ENCODE results near the gene TRNT1.

TRNT1 gene

GRCh38 chr3:3126477-3127431 is at the start of gene TRNT1:
TSS of gene TRNT1 (plus strand) at chr3:3126940. CDS start at chr3:3129041, 2,101 bp downstream.
- DNase-seq (ENCODE audit: low read depth in 1 of 2, low spot score in 1 of 2) = peak; percentile 90 to 95

GRCh38 chr3:3080309-3080708 is 46.4 kb upstream of the TRNT1 start:
- DNase-seq (ENCODE audit: low read depth in 1 of 2, low spot score in 1 of 2) = no peak

GRCh38 chr3:3081381-3082233 is 45.1 kb upstream of the TRNT1 start:
- no peak for DNase-seq (ENCODE audit: low read depth in 1 of 2, low spot score in 1 of 2)

GRCh38 chr3:3082234-3082924 is 44.4 kb upstream of the TRNT1 start:
- DNase-seq (ENCODE audit: low read depth in 1 of 2, low spot score in 1 of 2) = no peak

GRCh38 chr3:3084890-3085289 is 41.9 kb upstream of the TRNT1 start:
- no peak for DNase-seq (ENCODE audit: low read depth in 1 of 2, low spot score in 1 of 2)

GRCh38 chr3:3085782-3086181 is 41.0 kb upstream of the TRNT1 start:
- no peak for DNase-seq (ENCODE audit: low read depth in 1 of 2, low spot score in 1 of 2)

GRCh38 chr3:3086239-3086638 is 40.5 kb upstream of the TRNT1 start:
- no peak for DNase-seq (ENCODE audit: low read depth in 1 of 2, low spot score in 1 of 2)

- DNase-seq (ENCODE audit: low read depth in 1 of 2, low spot score in 1 of 2) = no peak
Measured at GRCh38 chr3:3087279-3087678, 39.5 kb upstream of the TRNT1 start.

GRCh38 chr3:3087716-3088465 is 38.8 kb upstream of the TRNT1 start:
- no peak for DNase-seq (ENCODE audit: low read depth in 1 of 2, low spot score in 1 of 2)

- no peak for DNase-seq (ENCODE audit: low read depth in 1 of 2, low spot score in 1 of 2)
Measured at GRCh38 chr3:3089017-3089416, 37.7 kb upstream of the TRNT1 start.

- no peak for DNase-seq (ENCODE audit: low read depth in 1 of 2, low spot score in 1 of 2)
Measured at GRCh38 chr3:3097958-3098357, 28.8 kb upstream of the TRNT1 start.

GRCh38 chr3:3101660-3102458 is 24.9 kb upstream of the TRNT1 start:
- no peak for DNase-seq (ENCODE audit: low read depth in 1 of 2, low spot score in 1 of 2)

GRCh38 chr3:3102751-3103150 is 24.0 kb upstream of the TRNT1 start:
- no peak for DNase-seq (ENCODE audit: low read depth in 1 of 2, low spot score in 1 of 2)

GRCh38 chr3:3105246-3105645 is 21.5 kb upstream of the TRNT1 start:
- DNase-seq (ENCODE audit: low read depth in 1 of 2, low spot score in 1 of 2) = no peak

- DNase-seq (ENCODE audit: low read depth in 1 of 2, low spot score in 1 of 2) = no peak
Measured at GRCh38 chr3:3105815-3106214, 20.9 kb upstream of the TRNT1 start.

GRCh38 chr3:3107181-3107580 is 19.6 kb upstream of the TRNT1 start:
- DNase-seq (ENCODE audit: low read depth in 1 of 2, low spot score in 1 of 2) = no peak

GRCh38 chr3:3107858-3108257 is 18.9 kb upstream of the TRNT1 start:
- no peak for DNase-seq (ENCODE audit: low read depth in 1 of 2, low spot score in 1 of 2)

- DNase-seq (ENCODE audit: low read depth in 1 of 2, low spot score in 1 of 2) = no peak
Measured at GRCh38 chr3:3109407-3110298, 17.1 kb upstream of the TRNT1 start.

- DNase-seq (ENCODE audit: low read depth in 1 of 2, low spot score in 1 of 2) = no peak
Measured at GRCh38 chr3:3110299-3110630, 16.5 kb upstream of the TRNT1 start, which contains the start of gene IL5RA. TSS of gene IL5RA (minus strand) at chr3:3110374. CDS start at chr3:3104984, 5,390 bp downstream.
